HEK293T (cell line): ENCODE measurements around the gene PHACTR3.

Source experiments
- ARNT ChIP-seq: fragments of 450-650 bp; IDR thresholded peaks from 2 replicates; pipeline ENCODE4 v1.6.1; 2017; ENCODE audit warnings: mild to moderate bottlenecking
- BHLHE40 ChIP-seq: fragments of 450-650 bp; IDR thresholded peaks from 2 replicates; pipeline ENCODE4 v1.6.1; 2016; ENCODE audit warnings: mild to moderate bottlenecking, moderate library complexity, borderline replicate concordance
- ELF4 ChIP-seq: fragments of 450-650 bp; IDR thresholded peaks from 2 replicates; pipeline ENCODE4 v1.6.1; 2017; ENCODE audit warnings: antibody characterized with exemption
- FOXK2 ChIP-seq: fragments of 450-650 bp; IDR thresholded peaks from 2 replicates; pipeline ENCODE4 v1.6.1; 2016; ENCODE audit warnings: mild to moderate bottlenecking
- FOXM1 ChIP-seq: fragments of 450-650 bp; IDR thresholded peaks from 2 replicates; pipeline ENCODE4 v1.6.1; 2017; ENCODE audit warnings: mild to moderate bottlenecking, borderline replicate concordance
- HDGF ChIP-seq: fragments of 450-650 bp; IDR thresholded peaks from 2 replicates; pipeline ENCODE4 v1.6.1; 2017; ENCODE audit warnings: antibody characterized with exemption, borderline replicate concordance
- LEF1 ChIP-seq: fragments of 450-650 bp; IDR thresholded peaks from 2 replicates; pipeline ENCODE4 v1.6.1; 2017; ENCODE audit warnings: mild to moderate bottlenecking, borderline replicate concordance
- NFRKB ChIP-seq: fragments of 450-650 bp; IDR thresholded peaks from 2 replicates; pipeline ENCODE4 v1.6.1; 2016; ENCODE audit warnings: mild to moderate bottlenecking, moderate library complexity
- SP1 ChIP-seq: fragments of 450-650 bp; IDR thresholded peaks from 2 replicates; pipeline ENCODE4 v1.6.1; 2017
- SUZ12 ChIP-seq: fragments of 450-650 bp; IDR thresholded peaks from 2 replicates; pipeline ENCODE4 v1.6.1; 2016; ENCODE audit warnings: mild to moderate bottlenecking
- TARDBP ChIP-seq: fragments of 450-650 bp; IDR thresholded peaks from 2 replicates; pipeline ENCODE4 v1.6.1; 2016
- ZNF384 ChIP-seq: fragments of 450-650 bp; IDR thresholded peaks from 2 replicates; pipeline ENCODE4 v1.6.1; 2016
- TF ChIP-seq, protein P1 (sequence below): fragments of 450-650 bp; IDR thresholded peaks from 2 replicates; pipeline ENCODE4 v1.6.1; 2016

DNA sequence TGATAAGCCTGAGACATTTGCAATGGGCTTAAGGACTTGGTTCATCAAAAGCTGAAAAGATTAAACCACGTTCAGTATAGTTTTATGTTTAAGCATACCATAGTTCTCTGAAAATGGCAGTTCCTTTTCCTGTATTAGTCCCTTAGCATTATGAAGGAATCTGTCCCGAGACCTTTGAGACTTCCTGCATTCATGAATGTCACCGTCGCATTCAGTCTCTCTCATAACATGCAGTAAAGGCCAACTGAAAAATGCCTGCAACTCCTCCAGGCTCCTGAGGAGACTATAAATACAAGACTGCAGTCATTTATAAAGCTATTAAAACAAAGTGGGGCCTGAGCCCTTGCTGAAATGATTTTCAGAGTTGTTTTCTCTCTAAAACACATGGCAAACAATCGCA lies 200.0 kb downstream of the PHACTR3 start:
- TF ChIP-seq NFRKB (no peak), ELF4 (no peak), FOXK2 (no peak), FOXM1 (no peak), SUZ12 (no peak), BHLHE40 (no peak), LEF1 (no peak), ZNF384 (no peak), HDGF (no peak), TARDBP (no peak), ARNT (no peak), SP1 (no peak)
- TF ChIP-seq, protein P1, sequence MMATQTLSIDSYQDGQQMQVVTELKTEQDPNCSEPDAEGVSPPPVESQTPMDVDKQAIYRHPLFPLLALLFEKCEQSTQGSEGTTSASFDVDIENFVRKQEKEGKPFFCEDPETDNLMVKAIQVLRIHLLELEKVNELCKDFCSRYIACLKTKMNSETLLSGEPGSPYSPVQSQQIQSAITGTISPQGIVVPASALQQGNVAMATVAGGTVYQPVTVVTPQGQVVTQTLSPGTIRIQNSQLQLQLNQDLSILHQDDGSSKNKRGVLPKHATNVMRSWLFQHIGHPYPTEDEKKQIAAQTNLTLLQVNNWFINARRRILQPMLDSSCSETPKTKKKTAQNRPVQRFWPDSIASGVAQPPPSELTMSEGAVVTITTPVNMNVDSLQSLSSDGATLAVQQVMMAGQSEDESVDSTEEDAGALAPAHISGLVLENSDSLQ: no peak
